HG02610 (cell line): ENCODE measurements around the gene SVIL.
"Not testable (repeated sequence)": the region's sequence is repeated elsewhere in the genome, so short reads cannot be mapped to it uniquely, and the experiment has no call there.

Experiments used
- ATAC-seq: cut with Tn5 transposase; IDR thresholded peaks from one replicate; pipeline ENCODE4 v1.9.1; 2021; ENCODE audit warnings: mild to moderate bottlenecking, moderate library complexity; ENCODE audit not compliant: unreplicated experiment

The SVIL gene

DNA sequence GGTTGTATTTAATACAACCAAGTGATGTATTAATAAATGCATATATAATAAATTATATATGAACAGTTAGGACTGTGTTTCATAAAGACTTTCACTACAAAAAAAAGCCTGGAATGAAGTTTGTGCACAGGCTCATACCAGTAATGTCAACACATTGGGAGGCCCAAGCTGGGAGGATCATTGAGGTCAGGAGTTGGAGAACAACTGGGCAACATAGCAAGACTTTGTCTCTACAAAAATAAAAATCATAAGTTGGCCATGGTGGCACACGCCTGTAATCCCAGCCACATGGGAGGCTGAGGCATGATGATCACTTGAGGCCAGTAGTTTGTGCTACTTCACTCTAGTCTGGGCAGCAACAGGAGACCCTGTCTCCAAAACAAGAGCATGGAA is 15.8 kb upstream of the SVIL start:
- no peak for ATAC-seq

DNA sequence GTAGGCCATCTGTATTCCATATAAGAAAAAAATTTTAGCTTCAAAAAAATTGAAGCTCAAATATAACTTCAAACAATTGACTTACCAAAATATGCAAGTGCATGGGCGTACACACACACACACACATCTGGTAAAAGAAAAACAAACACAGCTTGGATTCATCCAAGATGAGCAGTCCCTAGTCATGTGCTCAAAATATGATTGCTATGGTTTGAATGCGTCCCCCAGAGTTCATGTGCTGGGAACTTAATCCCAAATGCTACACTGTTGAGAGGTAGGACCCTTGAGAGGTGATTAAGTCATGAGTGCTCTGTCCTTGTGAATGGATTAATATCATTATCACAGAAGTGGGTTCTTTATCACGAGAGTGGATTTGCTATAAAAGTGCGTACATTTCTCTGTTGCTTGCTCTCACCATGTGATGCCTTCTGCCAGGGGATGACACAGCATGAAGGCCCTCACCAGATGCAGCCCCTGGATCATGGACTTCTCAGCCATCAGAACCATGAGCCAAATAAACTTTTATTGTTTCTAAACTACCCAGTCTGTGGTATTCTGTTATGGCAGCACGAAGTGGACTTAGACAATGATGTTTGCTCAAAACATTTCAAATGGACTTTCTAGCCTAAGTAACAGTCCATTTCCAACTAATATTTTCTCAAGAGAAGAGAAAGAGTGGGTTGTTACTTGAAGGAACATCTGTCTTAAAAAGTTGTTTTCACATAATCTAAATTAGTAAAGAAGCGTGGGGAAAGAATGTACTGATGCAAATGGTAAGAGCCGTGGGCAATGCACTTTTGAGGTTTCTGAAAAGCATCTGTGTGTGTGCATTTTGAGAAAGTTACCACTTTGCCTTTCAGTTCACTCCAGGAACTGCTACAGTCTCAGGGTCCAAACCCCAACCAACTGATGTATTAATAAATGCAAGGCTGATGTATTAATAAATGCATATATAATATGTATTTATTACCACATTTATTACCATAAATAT is 15.1 kb upstream of the SVIL start:
- no peak for ATAC-seq

DNA sequence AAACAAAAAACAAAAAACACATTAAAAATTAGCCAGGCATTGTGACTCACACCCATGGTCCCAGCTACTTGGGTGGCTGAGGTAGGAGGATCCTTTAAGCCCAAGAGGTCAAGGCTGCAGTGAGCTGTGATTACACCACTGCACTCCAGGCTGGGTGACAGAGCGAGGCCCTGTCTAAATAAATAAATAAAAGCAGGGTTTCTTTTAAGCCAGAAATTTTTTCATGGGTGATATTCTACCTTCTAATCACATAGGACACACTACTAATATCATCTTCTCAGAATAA is 14.2 kb upstream of the SVIL start:
- no peak for ATAC-seq

DNA sequence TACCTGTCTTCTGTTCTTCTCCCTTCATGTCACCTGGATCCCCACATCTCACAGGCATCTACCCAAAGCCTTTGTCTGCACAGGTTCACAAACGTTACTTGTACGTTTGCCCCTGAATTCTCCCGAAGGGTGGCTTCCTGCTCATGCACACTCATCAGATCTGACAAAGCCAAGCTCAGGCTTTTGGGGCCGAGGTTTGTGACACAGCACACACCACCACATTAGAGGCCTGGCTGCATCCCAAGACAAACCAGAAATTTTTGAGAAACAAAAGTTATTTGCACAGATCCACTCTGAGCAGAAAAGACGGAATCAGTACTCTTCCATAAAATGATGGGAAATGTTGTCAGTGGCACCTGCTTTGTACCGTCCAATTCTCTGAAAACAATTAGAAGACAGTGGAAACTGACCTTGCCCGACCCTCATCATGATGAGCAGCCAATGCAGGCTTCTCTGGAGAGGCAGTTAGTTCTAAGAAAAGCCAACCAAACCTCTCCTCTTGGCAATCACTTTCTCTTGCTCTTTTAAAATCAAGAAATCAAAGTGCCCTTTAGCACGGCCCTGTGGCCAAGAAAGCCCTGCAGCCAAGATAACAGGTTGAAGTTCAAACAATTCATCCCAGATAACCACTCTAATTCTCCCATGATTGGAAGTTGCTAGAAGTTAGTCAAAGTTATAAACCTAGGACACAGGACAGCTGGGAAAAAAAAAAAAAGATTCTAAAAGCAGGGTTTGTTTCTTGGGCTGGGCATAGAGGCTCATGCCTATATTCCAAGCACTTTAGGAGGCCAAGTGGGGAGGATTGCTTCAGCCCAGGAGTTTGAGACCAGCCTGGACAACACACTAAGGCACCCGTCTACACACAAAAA is 13.6 kb upstream of the SVIL start:
- ATAC-seq, result no peak

DNA sequence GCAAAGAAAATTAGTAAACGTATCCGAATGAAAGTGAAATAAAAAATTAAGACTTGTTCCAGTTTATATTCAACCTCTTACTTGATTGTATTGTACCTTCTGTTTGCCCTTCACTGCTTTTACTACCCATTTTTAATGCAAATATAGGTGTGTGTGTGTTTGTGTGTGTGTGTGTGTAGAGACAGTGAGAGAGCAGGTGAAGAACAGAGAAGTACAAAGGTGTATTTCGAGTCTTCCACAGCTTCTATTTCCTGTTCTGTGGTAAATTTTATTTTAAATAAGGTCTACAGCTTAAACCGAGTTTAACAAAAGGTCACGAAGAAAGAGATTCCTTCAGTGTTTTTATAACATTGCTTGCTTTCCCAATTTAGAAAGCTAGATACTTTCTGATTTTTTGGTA is 12.7 kb upstream of the SVIL start:
- ATAC-seq, result no peak

DNA sequence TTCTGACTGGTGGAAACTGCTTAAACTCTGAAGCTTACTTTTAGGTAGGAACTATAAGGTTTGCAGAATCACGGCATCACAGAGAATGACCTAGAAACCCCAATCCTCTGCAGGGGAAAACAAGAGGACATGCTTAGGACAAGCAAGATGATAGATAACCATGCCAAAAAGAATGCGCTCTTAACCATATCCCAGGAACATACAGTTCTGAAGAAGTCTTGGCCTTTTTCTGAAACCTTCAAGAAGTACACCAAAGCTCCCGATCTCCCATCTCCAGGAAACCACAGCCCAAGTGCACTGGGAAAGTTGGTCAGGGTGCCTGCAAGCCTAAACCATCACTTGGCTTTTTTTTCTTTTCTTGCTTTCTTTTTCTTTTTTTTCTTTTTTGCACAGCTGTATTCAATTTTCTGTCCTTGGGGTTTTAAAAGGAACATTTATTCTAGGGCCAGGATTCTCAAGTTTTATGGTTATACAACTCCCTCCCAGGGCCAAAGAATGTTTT is 12.2 kb upstream of the SVIL start:
- no peak for ATAC-seq

DNA sequence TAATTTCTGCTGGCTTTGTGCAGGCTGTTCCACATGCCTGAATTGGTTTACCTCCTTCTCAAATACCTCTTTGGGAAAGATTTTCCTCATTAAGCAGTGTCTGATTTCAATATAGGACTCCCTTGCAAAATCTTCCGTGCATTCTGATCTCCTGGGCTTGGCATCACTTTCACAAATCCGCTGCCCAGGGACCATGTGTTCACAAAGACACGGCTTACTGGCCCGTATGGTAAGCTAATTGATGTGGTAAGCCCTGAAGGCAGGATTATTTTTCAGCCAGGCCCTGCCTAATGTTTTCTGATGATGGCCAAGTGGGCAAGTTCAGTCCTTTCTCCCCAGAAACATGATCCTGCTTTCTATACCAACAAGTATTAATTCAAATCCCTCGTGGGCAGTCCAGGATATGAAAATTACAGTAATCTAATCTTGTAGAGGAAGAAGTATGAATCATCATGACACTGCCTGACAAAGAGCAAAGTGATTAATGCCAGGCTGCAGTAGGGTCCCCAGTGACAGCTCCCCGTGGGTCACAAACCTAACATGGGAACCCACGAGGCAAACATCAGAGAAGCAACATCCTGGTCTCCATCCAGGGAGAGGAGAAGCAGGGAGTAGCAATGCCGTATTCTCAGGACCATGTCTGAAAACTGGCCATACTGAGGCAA is 11.6 kb upstream of the SVIL start:
- ATAC-seq, result no peak

DNA sequence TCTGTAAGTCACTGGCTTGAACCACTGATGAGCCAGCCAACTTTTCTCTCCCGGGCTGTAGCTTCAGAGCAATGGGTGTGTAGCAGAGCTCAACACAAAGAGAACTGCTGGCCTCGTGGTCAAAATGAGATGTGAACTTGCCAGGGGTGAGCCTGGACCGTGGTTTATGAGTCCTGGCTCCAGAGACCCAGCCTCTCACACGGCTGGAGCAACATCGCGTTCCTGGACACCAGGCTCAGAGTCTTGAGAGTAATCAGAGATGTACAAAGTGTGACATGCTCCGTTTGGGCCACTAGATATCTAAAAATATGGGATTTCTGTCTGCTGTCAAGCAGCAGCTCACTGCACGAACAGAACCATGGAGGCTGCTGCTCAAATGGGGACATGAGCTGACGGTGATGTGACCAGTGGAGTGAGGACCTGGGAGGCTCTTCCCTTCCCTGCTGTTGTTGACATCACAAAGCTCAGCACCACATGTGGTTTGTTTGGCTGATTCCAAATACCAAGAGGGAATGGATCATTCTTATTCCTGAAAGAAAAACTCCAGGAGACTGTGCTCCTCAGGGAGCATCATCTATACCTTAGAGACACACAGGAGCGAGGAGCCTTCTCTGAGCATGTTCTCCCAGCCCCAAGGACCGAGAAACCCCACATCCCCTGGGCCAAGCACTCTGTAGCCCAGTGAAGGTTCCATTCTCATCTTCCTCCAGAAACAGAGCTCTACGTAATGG is 9.2 kb upstream of the SVIL start:
- ATAC-seq, result no peak

DNA sequence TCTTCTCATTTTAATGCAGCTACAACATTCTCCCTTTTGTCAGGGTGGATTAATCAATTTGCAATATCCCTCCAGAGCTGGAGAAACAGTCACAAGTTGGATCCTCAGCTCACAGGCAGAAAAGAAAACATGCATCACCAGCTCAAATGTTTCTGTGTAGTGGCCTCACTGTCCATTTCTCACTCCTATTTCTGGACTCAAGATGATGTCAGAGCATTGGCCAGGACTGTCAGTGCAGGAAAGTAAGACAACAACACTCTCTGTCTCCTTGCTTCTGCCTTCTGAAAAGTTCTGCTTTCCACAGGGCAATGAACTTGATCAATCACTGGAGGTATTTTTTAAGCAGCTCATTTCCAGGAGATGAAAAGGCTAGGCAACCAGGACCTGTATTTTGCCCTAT is 8.2 kb upstream of the SVIL start:
- ATAC-seq, result no peak

DNA sequence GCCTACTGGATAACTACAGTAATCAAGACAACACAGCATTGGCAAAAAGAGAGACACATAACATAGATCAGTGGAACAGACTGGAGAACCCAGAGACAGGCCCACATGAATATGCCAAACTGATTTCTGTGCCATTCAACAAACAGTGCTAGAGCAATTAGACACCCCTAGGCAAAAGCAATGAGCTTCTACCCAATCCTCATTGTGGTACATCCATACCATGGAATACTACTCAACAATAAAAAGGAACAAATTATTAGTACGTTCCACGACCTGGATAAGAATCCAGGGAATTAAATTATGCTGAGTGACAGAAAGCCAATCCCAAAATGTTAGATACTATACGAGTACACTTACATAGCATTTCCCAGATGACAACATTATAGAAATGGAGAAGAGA is 2.8 kb upstream of the SVIL start:
- no peak for ATAC-seq

DNA sequence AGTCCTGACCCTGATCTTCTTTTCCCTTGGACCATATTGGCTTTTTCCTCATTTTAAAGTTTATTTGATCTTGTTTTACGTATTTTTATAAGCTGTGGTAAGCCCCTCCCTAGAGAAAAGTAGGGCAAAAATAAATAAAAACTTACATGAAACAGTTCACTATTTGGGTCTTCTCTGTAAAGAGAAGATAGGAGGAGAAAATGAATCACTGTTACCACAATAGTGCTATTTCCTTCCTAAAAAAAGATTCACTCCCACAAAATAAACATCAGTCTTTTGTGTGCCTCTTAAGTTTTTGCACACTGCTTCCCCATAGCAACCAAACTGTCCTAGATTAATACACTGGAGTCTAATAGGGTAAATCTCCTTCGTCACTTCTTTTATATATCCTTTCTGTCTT is 1.4 kb upstream of the SVIL start:
- no peak for ATAC-seq

DNA sequence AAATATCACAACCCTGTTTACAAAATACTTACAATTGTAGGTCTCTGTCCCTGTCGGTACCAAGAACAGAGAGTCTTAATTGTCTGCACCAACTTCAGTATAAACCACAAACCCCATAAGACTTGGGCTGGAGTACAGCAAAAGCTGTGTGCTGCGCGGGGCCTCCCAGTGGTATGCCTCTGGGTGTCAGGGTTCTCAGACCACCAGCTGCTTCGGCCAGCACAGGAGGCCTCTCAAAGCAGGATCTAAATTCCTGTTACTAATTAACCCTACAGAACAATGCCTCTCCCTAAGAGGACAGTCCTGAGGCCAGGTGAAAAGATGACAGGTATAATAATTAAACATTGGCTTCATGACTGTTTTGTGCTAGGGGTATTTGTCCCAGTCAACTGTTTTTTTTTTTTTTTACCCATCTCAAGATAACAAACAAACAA is 957 bp upstream of the SVIL start:
- no peak for ATAC-seq

DNA sequence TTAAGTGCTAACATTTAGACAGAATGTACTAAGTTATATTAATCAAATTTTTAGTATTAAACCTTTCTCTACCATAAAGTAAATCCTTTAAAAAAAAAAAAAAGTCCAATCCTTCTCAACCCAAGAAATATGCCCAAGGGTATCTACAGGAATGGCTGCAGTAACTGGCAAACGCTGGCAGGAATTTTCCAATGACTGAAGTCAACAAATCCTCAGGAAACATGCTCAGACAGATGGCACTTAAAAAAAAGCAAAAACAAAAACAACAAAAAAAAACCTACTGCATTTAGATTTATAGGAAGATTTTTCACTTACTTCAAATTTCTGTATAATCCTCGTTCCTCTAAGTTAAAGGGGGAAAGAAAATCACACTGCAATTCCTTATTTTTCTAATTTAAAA is 666 bp downstream of the SVIL start:
- no peak for ATAC-seq

DNA sequence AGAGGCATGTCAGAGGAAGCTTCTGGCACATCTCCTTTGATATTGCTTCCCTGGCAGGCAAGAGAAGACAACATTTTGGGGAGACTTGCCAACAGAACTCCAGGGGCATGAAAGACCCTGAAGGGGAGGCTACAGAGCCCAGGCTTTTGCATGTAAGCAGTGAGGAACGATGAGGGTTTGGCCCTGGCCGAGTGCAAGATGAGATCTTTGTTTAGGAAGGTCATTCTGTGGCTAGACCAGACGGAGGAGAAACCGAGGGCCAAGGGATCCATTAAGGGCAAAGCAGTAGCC is 3.8 kb downstream of the SVIL start:
- ATAC-seq, result no peak

DNA sequence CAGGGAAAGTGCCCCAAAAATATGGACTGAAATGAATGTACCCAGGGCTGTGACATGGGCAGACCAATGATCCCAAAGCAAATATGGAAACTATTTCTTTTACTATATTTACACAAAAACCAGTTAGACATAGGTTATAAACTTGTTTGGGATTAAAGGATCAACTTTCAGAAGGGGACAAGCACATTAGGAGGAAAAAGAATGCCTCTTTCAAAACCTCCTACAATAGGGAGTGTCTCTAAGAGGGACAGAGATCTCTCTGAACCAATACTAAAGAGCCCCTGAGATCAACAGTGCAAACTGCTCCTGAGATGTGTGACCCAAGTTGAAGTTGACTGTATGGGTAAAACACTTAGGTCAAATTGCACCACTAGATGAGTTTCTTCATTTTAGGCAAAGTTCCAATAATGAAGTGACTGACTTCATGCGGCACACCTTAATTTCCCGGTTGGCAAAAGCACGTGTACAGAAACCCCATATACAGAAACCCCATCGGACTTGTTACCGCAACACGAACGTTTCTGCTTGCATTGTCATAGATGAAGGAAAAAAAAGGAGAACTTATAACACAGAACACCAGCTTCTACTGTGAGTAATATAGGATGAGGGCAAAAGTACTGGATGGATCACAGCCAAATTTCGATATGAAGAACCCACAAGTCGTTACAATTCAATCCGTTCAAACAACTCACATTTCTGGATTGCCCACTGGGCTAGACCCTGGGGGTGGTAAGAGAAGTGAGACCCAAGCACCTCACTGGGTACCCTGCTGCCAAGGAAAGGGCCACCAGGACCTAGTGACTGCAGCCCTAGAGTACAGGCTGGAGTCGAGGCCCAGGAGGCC is 4.3 kb downstream of the SVIL start:
- ATAC-seq, result no peak

DNA sequence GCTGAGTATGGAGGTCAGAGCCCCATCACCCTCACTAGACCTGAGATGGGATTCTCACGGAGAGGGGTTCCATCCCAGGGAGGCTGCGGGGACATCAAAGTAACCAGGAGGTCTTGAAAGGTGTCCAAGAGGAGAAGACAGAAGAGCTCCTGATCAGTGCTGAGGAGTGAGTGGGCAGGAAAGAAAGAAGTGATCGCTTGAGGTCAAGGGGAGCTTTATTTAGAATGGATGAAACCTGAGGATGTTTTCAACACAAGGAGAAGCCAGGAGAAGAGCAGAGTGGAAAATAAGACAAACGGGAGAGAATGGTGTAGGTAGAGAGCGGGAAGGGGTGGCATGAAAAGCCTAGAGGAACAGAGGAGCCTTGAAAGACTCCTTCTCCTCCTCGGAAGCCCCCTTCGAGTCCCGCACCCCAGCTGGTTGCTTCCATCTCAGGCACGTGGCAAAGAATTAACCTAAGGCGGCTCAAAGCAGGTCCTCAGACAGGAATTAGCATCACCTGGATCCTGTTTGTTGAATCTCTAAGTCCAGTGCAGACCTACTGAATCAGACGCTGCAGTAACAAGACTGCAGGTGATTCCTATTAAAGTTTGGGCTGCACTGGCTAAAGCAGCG is 5.8 kb downstream of the SVIL start:
- ATAC-seq, result no peak

DNA sequence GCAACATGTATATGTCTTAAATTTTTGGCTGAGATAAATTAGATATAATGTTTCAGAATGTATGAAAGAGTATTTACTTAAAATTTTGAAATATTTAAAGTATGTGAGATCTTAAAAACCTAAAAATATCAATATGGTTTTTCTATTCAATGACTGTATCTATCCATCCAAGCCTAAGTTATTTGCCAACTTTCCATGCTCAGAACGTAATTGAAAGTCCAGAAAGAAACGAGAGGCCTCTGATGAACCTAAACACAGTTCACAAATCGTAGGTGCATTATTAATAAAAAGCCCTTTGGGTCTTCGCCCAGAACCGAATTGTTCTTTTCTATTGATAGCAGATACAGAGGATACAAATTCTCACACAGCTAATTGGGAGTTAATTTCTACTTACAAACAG is 6.5 kb downstream of the SVIL start:
- no peak for ATAC-seq

DNA sequence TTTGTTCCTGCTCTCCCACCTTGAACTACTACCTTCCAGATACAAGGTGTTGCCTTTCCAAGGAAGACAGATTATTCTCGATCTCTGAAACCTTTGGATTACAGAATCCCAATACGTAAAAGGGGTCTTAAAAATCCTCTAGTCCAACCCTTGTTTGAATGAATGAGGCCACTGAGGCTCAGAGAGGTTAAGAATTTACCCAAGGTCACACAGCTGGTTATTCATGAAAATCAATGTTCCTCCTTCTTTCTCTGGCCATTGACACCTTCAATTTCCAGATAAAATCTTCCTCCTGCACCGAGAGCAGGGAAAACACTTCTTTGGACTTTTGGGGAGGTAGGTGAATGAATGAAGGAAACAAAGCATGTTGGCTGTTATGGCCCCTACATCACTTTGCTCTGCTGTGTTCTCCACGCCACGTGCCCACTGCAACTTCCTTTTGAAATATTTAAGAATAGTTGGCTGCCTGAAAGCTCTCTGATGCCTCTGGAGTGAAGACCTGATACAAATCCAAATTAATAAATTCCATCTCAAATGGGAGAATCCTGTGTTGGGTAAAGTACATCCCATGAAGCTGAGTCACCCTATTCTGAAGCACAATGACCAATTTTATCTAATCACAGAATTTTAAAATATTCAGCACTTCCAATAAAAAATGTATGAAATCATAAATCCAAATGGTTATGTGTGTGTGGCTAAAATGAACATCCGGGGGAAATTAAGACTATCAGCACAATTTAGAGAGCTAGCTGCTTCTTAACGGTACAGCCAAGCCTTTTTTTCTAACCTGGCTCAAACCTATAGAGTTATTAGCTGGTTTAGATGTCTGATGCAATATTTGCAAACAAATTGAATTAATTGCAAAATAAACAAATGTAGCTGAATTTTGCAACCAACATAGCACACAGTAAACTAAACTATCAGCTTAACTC is 7.3 kb downstream of the SVIL start:
- no peak for ATAC-seq

DNA sequence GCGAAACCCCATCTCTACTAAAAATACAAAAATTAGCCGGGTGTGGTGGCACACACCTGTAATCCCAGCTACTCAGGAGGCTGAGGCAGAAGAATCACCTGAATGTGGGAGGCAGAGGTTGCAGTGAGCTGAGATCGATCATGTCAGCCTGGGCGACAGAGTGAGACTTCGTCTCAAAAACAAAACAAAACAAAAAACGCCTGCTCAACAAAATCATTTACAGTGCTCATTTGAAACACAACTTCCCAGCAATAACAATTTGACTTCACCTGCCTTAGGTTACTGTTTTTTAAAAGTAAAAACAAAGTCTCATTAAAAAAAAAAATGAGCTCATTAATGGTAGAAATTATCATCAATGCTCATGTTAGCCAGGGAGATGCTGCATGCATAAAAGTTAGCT is 10.4 kb downstream of the SVIL start:
- not testable (repeated sequence) for ATAC-seq
